KOPT-K1 (cell line): ENCODE data around the gene HRNR.

Source experiments
- H3K27ac ChIP-seq: fragments of 200-600 bp; sonication (generic); 2 replicates; pipeline ENCODE4 v1.5.1; 2016; ENCODE audit warnings: antibody characterized with exemption, mild to moderate bottlenecking, low read depth, low read length; ENCODE audit not compliant: poor library complexity, severe bottlenecking
- H3K36me3 ChIP-seq: fragments of 200-600 bp; sonication (generic); 2 replicates; pipeline ENCODE4 v1.5.1; 2017; ENCODE audit warnings: antibody characterized with exemption, mild to moderate bottlenecking, low read length, moderate library complexity; ENCODE audit not compliant: insufficient read depth
- H3K9me3 ChIP-seq: fragments of 200-600 bp; sonication (generic); 2 replicates; pipeline ENCODE4 v1.5.1; 2017; ENCODE audit warnings: antibody characterized with exemption, low read length, mild to moderate bottlenecking; ENCODE audit not compliant: insufficient read depth, poor library complexity, severe bottlenecking

HRNR gene

DNA sequence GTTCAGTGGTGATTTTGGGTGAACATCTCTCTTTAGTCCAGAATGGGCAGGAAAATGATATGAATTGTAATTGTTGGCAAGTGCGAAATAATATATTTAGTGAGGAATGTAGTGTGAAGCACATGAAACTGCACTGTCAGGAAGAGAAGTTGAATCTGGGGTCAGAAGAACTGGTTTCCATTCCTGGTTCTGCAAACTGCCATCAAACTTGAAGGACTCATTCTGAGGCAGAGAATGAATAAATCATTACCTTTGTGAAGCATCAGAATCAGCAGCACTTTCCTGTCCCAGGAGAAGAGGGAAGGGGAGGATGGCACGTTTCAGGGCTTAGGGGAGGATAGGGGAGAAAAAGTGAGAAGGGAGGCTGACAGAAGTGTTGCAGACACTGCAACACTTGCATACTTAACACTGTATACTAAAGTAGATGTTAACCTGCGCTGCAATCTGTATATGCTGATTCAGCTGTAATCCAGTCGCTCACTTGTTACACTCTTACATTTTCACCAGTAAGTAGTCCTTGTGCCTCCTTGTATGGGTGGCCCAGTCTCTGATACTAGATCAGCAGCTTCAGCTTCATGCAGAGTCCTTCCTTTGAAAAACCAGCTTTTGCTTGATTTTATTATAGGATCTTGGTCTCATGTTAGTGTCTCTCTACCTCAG is 54.5 kb downstream of the HRNR start:
- no peak overlapping the region for H3K27ac ChIP-seq

DNA sequence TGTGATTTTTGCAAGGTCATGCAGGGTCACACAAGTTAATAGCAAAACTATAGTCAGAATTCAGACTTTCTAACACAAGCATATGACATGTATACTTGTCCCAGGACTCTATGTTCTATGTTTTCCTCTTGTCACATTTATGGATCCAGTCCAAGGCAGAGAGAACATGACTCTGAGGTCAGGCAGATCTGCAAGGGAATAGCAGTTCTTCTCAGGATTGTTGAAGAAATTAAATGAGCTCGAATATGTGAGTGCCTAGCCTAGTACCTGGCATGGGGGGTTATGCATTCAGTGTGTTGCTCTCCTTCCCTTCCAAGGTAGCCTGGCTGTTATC is 55.5 kb downstream of the HRNR start:
- Histone ChIP-seq H3K27ac (no peak overlapping the region), H3K36me3 (no peaks in the 10 kb centered on the region), H3K9me3 (no peaks in the 10 kb centered on the region)

More for the DNA sequence above, 54.5 kb downstream of the HRNR start:
- no peaks in the 10 kb centered on the region for H3K36me3 ChIP-seq
- H3K9me3 ChIP-seq: no peaks in the 10 kb centered on the region

DNA sequence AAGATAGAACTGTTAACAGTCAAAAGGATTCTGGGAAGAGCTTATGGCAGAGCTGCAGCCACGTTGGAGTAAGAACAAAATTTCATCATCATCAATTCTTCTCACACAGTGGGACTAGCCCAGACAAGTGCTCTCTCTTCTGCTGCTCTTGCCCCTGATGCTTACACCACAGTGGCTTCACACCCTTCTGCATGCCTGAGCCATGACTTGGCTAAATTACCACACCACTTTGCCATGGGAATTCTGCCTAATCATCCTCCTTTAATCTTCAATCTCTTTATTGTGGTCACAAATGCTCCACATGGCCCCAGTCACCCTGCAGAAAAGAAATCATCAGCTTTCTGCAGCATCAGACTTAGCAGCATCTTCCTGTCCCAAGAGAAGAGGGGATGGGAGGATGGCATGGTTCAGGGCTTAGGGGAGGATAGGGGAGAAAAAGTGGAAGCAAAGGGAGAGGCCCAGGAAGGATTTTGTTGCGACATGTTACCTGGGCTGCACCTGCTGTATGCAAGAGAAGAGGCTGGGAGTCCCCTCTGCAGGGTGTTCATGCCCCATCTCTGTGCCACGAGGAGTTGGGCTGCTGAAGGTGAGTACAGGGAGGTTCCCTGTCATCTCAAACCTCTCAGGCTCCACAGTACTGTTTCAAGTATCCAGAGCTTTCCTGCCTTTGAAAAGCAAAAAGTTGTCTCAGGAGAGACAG is 56.0 kb downstream of the HRNR start:
- H3K27ac ChIP-seq: no peak overlapping the region
- H3K36me3 ChIP-seq: no peaks in the 10 kb centered on the region
- no peaks in the 10 kb centered on the region for H3K9me3 ChIP-seq

DNA sequence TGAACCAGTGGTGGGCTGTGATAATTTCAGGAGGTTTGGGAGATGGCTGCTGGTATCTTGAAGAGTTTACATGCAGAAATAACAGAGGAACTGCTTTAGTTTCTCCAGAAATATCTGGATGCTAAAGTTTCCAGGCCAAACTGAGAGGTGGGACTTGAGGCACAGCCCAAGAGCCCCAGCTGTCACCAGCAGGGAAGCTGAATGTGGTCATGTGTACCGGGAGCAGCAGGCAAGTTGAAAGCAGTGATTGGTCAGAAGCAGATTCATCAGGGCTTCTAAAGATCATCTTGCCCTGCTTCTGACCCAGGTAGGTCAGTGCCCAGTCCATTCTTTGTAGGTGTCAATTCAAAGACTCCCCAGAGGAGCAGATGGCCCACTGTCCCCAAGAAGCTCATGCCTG is 57.0 kb downstream of the HRNR start:
- H3K9me3 ChIP-seq: no peaks in the 10 kb centered on the region
- no peaks in the 10 kb centered on the region for H3K36me3 ChIP-seq
- H3K27ac ChIP-seq: no peak overlapping the region

DNA sequence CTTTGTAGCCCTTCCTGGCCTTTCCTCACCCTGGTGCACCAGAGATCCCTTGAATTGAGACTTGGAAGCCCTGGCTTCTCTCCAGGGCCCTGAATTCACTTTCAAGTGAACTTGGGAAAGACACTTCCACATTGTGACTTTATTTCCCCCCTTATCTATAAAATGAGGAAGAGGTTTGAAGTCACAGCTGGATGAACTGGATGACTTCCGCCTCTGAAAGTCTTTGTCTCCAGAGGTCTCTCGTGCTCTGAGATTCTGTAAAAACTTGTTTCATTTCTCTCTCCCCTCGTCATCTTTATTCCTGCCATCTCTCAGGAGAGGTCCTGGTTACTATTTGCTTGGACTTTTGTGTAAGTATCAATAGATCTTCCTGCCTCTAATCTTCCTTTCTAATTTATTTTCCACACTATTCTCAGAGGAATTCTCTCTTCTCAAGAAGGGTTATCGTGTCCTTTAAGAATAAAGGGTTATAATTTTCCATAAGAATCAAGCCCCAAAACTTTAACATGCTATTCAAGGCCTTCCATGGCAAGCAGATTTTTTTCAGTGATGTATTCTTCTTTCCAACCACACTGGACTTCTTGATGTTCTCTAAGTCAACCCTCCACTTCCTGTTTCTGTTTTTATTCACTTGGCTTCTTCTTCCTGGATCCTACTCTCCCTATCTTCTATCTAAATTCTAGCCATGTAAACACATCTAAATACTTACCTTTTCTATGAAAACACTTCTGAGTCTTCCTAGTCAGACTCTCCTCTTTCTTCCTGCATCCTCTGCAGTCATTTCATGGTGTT is 58.5 kb downstream of the HRNR start:
- Histone ChIP-seq H3K9me3 (no peaks in the 10 kb centered on the region), H3K27ac (no peak overlapping the region), H3K36me3 (no peaks in the 10 kb centered on the region)

DNA sequence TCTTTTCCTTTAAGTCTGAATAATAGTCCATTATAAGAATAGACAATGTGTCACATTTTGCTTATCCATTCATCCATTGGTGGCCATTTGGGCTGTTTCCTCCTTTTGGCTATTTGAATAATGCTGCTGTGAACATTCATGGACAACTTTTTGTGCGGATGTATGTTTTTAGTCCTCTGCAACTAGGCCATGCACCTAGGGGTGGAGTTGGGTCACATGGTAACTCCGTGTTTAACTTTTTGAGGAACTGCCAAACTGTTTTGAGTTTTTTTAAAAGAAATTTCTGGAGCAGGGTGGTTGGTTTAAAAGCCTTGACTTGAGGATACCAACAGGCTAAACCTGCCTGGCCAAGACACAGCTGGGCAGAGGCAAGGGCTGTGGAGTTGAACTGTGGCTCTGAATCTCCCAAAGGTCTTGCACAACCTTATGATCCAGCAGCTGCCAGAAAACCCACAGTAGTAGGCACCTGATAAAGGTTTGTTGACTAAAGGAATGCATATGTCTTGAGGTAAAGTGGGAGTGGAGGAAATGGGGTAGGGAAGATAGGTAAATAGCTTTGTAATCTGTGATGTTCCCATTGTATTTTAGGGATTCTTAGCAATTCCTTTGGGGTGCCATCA is 59.4 kb downstream of the HRNR start:
- Histone ChIP-seq H3K9me3 (no peaks in the 10 kb centered on the region), H3K27ac (no peak overlapping the region), H3K36me3 (no peaks in the 10 kb centered on the region)

DNA sequence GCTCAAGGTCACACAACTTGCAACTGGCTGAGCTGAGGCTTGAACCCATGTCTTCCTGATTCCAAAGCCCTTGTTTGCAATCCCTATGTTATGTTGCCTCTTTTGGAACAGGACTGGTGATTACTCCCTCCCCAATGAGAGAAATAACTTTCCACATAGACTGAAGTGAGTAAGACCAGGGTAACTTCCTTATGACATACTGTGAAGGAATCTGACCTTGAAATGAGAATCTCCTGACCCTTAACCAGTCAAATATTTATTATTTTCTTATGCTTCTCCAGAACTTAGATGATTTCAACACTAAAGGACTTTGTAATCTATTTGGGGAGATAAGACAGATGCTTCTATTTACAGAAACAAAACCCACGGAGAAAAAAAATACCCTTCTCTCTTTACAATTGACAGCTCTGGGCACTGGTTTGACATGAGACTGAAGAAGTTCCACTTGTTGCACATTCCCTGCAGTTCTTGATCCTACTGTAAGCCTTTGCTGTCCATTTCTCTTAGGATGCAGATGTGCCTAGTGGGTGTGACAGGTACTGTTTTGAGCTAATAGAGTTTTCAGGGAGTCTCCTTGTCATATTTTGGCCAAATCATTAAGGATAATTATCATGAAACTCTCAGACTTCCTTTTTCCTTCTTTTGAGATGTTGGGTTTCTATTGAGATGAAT is 61.1 kb downstream of the HRNR start:
- Histone ChIP-seq H3K9me3 (no peaks in the 10 kb centered on the region), H3K36me3 (no peaks in the 10 kb centered on the region), H3K27ac (no peak overlapping the region)
